ENCODE measurements around the gene L3MBTL4. TPM values are rescaled to one million over a fixed set of nuclear protein-coding genes. Genes with fewer than 3 reads are reported as not detected.

Gene L3MBTL4
- total RNA-seq, 6 experiments from 2014 or later = not detected

DNA sequence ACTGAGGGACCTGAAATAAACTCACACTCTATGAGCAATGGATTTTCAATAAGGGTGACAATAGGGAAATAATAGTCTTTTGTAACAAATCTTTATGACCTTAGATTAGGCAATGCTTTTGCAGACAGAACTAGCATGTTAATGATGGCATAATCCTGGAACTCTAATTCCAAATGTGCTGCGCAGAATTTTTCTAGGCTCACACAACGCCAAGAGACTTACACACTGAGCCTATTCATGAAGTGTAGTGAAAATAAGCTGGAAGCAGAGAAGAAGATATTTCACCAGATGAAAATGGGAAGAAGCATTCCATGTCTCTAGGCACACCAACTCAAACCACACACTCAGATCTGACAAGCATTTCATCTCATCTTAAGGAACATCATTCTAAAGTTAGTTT, 178.5 kb downstream of the L3MBTL4 start:
- DNase-seq = no peak
- TF ChIP-seq, protein P1, sequence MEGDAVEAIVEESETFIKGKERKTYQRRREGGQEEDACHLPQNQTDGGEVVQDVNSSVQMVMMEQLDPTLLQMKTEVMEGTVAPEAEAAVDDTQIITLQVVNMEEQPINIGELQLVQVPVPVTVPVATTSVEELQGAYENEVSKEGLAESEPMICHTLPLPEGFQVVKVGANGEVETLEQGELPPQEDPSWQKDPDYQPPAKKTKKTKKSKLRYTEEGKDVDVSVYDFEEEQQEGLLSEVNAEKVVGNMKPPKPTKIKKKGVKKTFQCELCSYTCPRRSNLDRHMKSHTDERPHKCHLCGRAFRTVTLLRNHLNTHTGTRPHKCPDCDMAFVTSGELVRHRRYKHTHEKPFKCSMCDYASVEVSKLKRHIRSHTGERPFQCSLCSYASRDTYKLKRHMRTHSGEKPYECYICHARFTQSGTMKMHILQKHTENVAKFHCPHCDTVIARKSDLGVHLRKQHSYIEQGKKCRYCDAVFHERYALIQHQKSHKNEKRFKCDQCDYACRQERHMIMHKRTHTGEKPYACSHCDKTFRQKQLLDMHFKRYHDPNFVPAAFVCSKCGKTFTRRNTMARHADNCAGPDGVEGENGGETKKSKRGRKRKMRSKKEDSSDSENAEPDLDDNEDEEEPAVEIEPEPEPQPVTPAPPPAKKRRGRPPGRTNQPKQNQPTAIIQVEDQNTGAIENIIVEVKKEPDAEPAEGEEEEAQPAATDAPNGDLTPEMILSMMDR (IDR thresholded peaks at IDR 0.05) = no peak
- no peak overlapping the region for H3K27ac Mint-ChIP-seq
- H3K27me3 Mint-ChIP-seq (ENCODE audit: insufficient read depth) = no peaks in the 10 kb centered on the region
- peaks cover 47% of the 10 kb centered on the region for H3K9me3 Mint-ChIP-seq
- no peaks in the 10 kb centered on the region for H3K36me3 Mint-ChIP-seq (ENCODE audit: low read depth)
- H3K4me1 Mint-ChIP-seq (ENCODE audit: low read depth) = no peaks in the 10 kb centered on the region
- H3K4me3 Mint-ChIP-seq = no peak overlapping the region

GRCh38 chr18:6222271-6222670, 192.4 kb downstream of the L3MBTL4 start:
- TF ChIP-seq, protein P1 (IDR thresholded peaks at IDR 0.05) = no peak
- DNase-seq = no peak
- no peaks in the 10 kb centered on the region for H3K36me3 Mint-ChIP-seq (ENCODE audit: low read depth)
- H3K27ac Mint-ChIP-seq = no peak overlapping the region
- H3K27me3 Mint-ChIP-seq (ENCODE audit: insufficient read depth) = peaks cover 1% of the 10 kb centered on the region; the same call in 1 of the 2 replicates
- peaks cover 38% of the 10 kb centered on the region for H3K9me3 Mint-ChIP-seq
- H3K4me3 Mint-ChIP-seq = no peak overlapping the region
- H3K4me1 Mint-ChIP-seq (ENCODE audit: low read depth) = no peaks in the 10 kb centered on the region

GRCh38 chr18:6221602-6222014, 193.1 kb downstream of the L3MBTL4 start:
- Mint-ChIP-seq H3K9me3 (peaks cover 38% of the 10 kb centered on the region), H3K4me1 (ENCODE audit: low read depth) (no peaks in the 10 kb centered on the region), H3K27ac (no peak overlapping the region), H3K27me3 (ENCODE audit: insufficient read depth) (peaks cover 1% of the 10 kb centered on the region; the same call in 1 of the 2 replicates), H3K4me3 (no peak overlapping the region), H3K36me3 (ENCODE audit: low read depth) (no peaks in the 10 kb centered on the region)
- TF ChIP-seq, protein P1 (IDR thresholded peaks at IDR 0.05) = no peak
- no peak for DNase-seq

DNA sequence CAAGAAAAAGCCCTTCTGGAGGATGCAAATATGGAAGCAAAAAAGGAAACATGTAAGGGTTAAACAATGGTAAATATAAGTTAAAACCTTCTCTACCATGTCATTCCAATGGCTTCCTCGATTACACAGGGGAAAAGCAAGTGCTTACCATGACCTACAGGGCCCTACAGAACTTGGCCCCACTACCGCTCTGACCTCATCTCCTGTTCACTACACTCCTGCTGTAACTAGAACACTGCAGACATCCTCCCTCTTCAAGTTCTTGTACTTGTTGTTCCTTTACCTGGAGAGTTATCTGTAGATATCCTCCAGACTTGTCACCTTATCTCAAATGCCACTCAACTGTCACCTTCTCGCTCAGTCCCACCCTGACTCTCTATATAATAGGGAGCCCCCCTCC, 194.6 kb downstream of the L3MBTL4 start:
- no peak for DNase-seq
- Mint-ChIP-seq H3K4me3 (no peak overlapping the region), H3K27me3 (ENCODE audit: insufficient read depth) (peaks cover 1% of the 10 kb centered on the region; the same call in 1 of the 2 replicates), H3K36me3 (ENCODE audit: low read depth) (no peaks in the 10 kb centered on the region), H3K9me3 (peaks cover 37% of the 10 kb centered on the region), H3K27ac (no peak overlapping the region), H3K4me1 (ENCODE audit: low read depth) (no peaks in the 10 kb centered on the region)
- TF ChIP-seq, protein P1 (IDR thresholded peaks at IDR 0.05) = no peak

- H3K27me3 Mint-ChIP-seq (ENCODE audit: insufficient read depth) = peaks cover 1% of the 10 kb centered on the region; the same call in 1 of the 2 replicates
- TF ChIP-seq, protein P1 (IDR thresholded peaks at IDR 0.05) = peak; percentile 55
- no peak overlapping the region for H3K4me3 Mint-ChIP-seq
- H3K36me3 Mint-ChIP-seq (ENCODE audit: low read depth) = no peaks in the 10 kb centered on the region
- no peaks in the 10 kb centered on the region for H3K4me1 Mint-ChIP-seq (ENCODE audit: low read depth)
- H3K27ac Mint-ChIP-seq = no peak overlapping the region
- DNase-seq = no peak
- H3K9me3 Mint-ChIP-seq = peaks cover 28% of the 10 kb centered on the region
These were observed 195.5 kb downstream of the L3MBTL4 start for GRCh38 chr18:6219116-6219717.
